HCT116 (cell line): Measurements from ENCODE around the gene GPR62. TPM values are rescaled to one million over a fixed set of nuclear protein-coding genes. Genes with fewer than 3 reads are reported as not detected.
A peak's percentile ranks its signal among the peaks of the same experiment; 100 is the strongest.

Source experiments
- ATAC-seq: fragments of 200-7000 bp; cut with Tn5 transposase; 2 replicates; pipeline ENCODE4 v1.9.1; 2020; ENCODE audit warnings: mild to moderate bottlenecking, moderate library complexity
- BruUV-seq: library from RNA; stranded (reverse); fragments of 400-500 nt; replicated peaks from 2 replicates; lab custom pipeline; 2021; lab: Mats Ljungman, UMichigan
- CTCF ChIA-PET: fragments of 300-600 bp; sonication (Branson Sonifier 250); formaldehyde crosslinking; loops from one replicate; lab custom pipeline; 2021; ENCODE audit warnings: antibody characterized with exemption; lab: Charles Lee
- POLR2A ChIA-PET: fragments of 300-600, 350-600 bp; sonication (Branson Sonifier 250); formaldehyde crosslinking; loops from one replicate; lab custom pipeline; 2021; ENCODE audit warnings: antibody characterized with exemption; lab: Charles Lee
- RAD21 ChIA-PET, 2 experiments: fragments of 300-600 bp; sonication (Branson Sonifier 250); formaldehyde crosslinking; loops; one replicate each; lab custom pipeline; 2023; ENCODE audit warnings: low total read pairs in 2 of 2; ENCODE audit not compliant: uncharacterized antibody in 2 of 2, unreplicated experiment in 2 of 2, low non-redundant PET in 1 of 2; lab: Charles Lee
- DNase-seq: peaks from one replicate; pipeline ENCODE4 v3.0.0-alpha.2; 2010; ENCODE audit warnings: low read depth, low spot score
- H2AFZ ChIP-seq: fragments of 200-600 bp; shearing (Covaris generic), sonication (generic); 2 replicates; pipeline ENCODE4 v1.6.1; 2017; ENCODE audit warnings: low read depth, mixed run types, mixed read lengths, antibody characterized with exemption, low read length; ENCODE audit not compliant: poor library complexity, severe bottlenecking
- H3K27ac ChIP-seq: 2 replicates; pipeline ENCODE4 v1.5.1; 2012; ENCODE audit warnings: low read depth, low read length
- H3K27me3 ChIP-seq: fragments of 200-600 bp; sonication (generic); 2 replicates; pipeline ENCODE4 v1.6.1; 2016; ENCODE audit warnings: mixed run types, low read length, mixed read lengths; ENCODE audit not compliant: insufficient read depth
- H3K36me3 ChIP-seq, 2 experiments: fragments of 200-500 bp in 1 of 2; fragments of 200-600 bp in 1 of 2; sonication (Bioruptor generic) in 1 of 2; sonication (generic) in 1 of 2; 2 replicates each; pipeline versions ENCODE4 v1.5.1 to v1.6.1; 2014 to 2016; ENCODE audit warnings: low read length in 2 of 2, inconsistent platforms in 1 of 2, mixed read lengths in 1 of 2, mixed run types in 1 of 2; ENCODE audit not compliant: insufficient read depth in 2 of 2, control insufficient read depth in 1 of 2
- H3K4me1 ChIP-seq, 2 experiments: fragments of 200-600 bp in 1 of 2; sonication (generic) in 1 of 2; 2 replicates each; pipeline versions ENCODE4 v1.5.1 to v1.6.1; 2012 to 2017; ENCODE audit warnings: low read length in 2 of 2, inconsistent platforms in 1 of 2, mild to moderate bottlenecking in 1 of 2, mixed read lengths in 1 of 2, mixed run types in 1 of 2, moderate library complexity in 1 of 2; ENCODE audit not compliant: insufficient read depth in 2 of 2, control insufficient read depth in 1 of 2
- H3K4me2 ChIP-seq: fragments of 200-600 bp; sonication (generic); 2 replicates; pipeline ENCODE4 v1.6.1; 2017; ENCODE audit warnings: mixed run types, low read length, mixed read lengths
- H3K4me3 ChIP-seq, 2 experiments: fragments of 200-600 bp in 1 of 2; sonication (generic) in 1 of 2; replicated peaks in 1 of 2; 2 replicates each; pipeline ENCODE4 v1.5.1; 2011 to 2016; ENCODE audit warnings: low read length in 2 of 2, control low read depth in 1 of 2, low read depth in 1 of 2, mild to moderate bottlenecking in 1 of 2, mixed read lengths in 1 of 2, mixed run types in 1 of 2
- H3K79me2 ChIP-seq: fragments of 200-600 bp; sonication (generic); 2 replicates; pipeline ENCODE4 v1.6.1; 2017; ENCODE audit warnings: mild to moderate bottlenecking, mixed run types, low read length, moderate library complexity, mixed read lengths; ENCODE audit not compliant: insufficient read depth
- H3K9ac ChIP-seq: fragments of 200-600 bp; sonication (generic); 2 replicates; pipeline ENCODE4 v1.6.1; 2016; ENCODE audit warnings: low read length, mixed read lengths
- H3K9me2 ChIP-seq: fragments of 200-600 bp; sonication (generic), shearing (Covaris generic); 2 replicates; pipeline ENCODE4 v1.6.1; 2017; ENCODE audit warnings: mixed run types, mild to moderate bottlenecking, moderate library complexity; ENCODE audit not compliant: insufficient read depth
- H3K9me3 ChIP-seq, 2 experiments: fragments of 200-500 bp in 1 of 2; fragments of 200-600 bp in 1 of 2; sonication (Bioruptor generic) in 1 of 2; sonication (generic) in 1 of 2; 2 replicates each; pipeline ENCODE4 v1.6.1; 2014 to 2017; ENCODE audit warnings: low read length in 2 of 2, mixed read lengths in 2 of 2, inconsistent platforms in 1 of 2, low read depth in 1 of 2, mild to moderate bottlenecking in 1 of 2, mixed run types in 1 of 2, moderate library complexity in 1 of 2; ENCODE audit not compliant: control insufficient read depth in 1 of 2, insufficient read depth in 1 of 2
- H4K20me1 ChIP-seq: fragments of 200-600 bp; sonication (generic), shearing (Covaris generic); 2 replicates; pipeline ENCODE4 v1.6.1; 2017; ENCODE audit warnings: mixed run types, mild to moderate bottlenecking, moderate library complexity; ENCODE audit not compliant: insufficient read depth
- ATF3 ChIP-seq: IDR thresholded peaks from 2 replicates; pipeline ENCODE4 v1.6.1; 2012
- CEBPB ChIP-seq: IDR thresholded peaks from 2 replicates; pipeline ENCODE4 v1.6.1; 2012; ENCODE audit warnings: low read depth
- CTCF ChIP-seq, 3 experiments: fragments of 200-600 bp in 1 of 3; sonication (generic) in 1 of 3; IDR thresholded peaks in 2 of 3; conservative IDR thresholded peaks in 1 of 3; 2 replicates each; pipeline ENCODE4 v1.5.1; 2012 to 2017; ENCODE audit warnings: low read depth in 2 of 3, low read length in 2 of 3, antibody characterized with exemption in 1 of 3, borderline replicate concordance in 1 of 3, control low read depth in 1 of 3, mild to moderate bottlenecking in 1 of 3, mixed read lengths in 1 of 3, mixed run types in 1 of 3, moderate library complexity in 1 of 3; ENCODE audit not compliant: insufficient read depth in 1 of 3
- EGR1 ChIP-seq: IDR thresholded peaks from 2 replicates; pipeline ENCODE4 v1.6.1; 2012; ENCODE audit warnings: low read depth
- EZH2phosphoT487 ChIP-seq: fragments of 200-600 bp; IDR thresholded peaks from 2 replicates; pipeline ENCODE4 v1.6.1; 2018; ENCODE audit warnings: antibody characterized with exemption, borderline replicate concordance
- MAX ChIP-seq: IDR thresholded peaks from 2 replicates; pipeline ENCODE4 v1.6.1; 2012
- POLR2A ChIP-seq: IDR thresholded peaks from 2 replicates; pipeline ENCODE4 v1.7.0; 2011; ENCODE audit warnings: borderline replicate concordance; ENCODE audit not compliant: insufficient read depth, insufficient read length; ENCODE audit errors: extremely low read depth
- POLR2AphosphoS5 ChIP-seq: IDR thresholded peaks from 2 replicates; pipeline ENCODE4 v1.6.1; 2011; ENCODE audit warnings: mild to moderate bottlenecking, low read depth, low read length, moderate library complexity
- RAD21 ChIP-seq: IDR thresholded peaks from 2 replicates; pipeline ENCODE4 v1.6.1; 2012; ENCODE audit warnings: low read depth, mild to moderate bottlenecking
- SP1 ChIP-seq: IDR thresholded peaks from 2 replicates; pipeline ENCODE4 v1.6.1; 2012; ENCODE audit warnings: low read depth
- SRF ChIP-seq: IDR thresholded peaks from 2 replicates; pipeline ENCODE4 v1.6.1; 2012; ENCODE audit warnings: low read depth
- YY1 ChIP-seq: IDR thresholded peaks from 2 replicates; pipeline ENCODE4 v1.6.1; 2011; ENCODE audit warnings: low read length, low read depth, moderate library complexity, mild to moderate bottlenecking; ENCODE audit not compliant: insufficient replicate concordance; ENCODE audit errors: extremely low read depth
- ZFX ChIP-seq: fragments of 450-650 bp; IDR thresholded peaks from 2 replicates; pipeline ENCODE4 v1.6.1; 2017
- intact Hi-C: fragments of 100-400 bp; cut with micrococcal nuclease; formaldehyde crosslinking; loops from 2 replicates; pipeline ENCODE4 v1.10.0; 2022
- total RNA-seq: library from RNA; stranded (reverse); gene quantifications from one replicate; pipeline ENCODE4 v1.2.1, GENCODE V29; 2021; ENCODE audit not compliant: unreplicated experiment

Gene GPR62
- total RNA-seq, 1 experiment from 2014 or later, result not detected

- ChIA-PET RAD21 (interaction anchor here (0.6 to 0.8 kb wide), 2 partner anchors 61 to 333 kb away, joined by 3 to 4 read pairs; no protein-coding TSS in a partner anchor), POLR2A (no interaction called here), CTCF (interaction anchor here (0.7 to 2.3 kb wide), 7 partner anchors 9 to 335 kb away, joined by 3 to 7 read pairs (median 5); no protein-coding TSS in a partner anchor)
- no TSS peak for BruUV-seq
- ATAC-seq (no peak), DNase-seq (no peak)
- intact Hi-C loops, result loop anchor here (5.0 kb wide), 1 partner anchor 333 kb away; no protein-coding TSS in a partner anchor
- H3K9ac ChIP-seq, result no peak overlapping the region
- no peaks in the 10 kb centered on the region for H3K36me3 ChIP-seq
- H3K9me3 ChIP-seq, result no peaks in the 10 kb centered on the region
- no peaks in the 10 kb centered on the region for H3K27me3 ChIP-seq
- H3K4me3 ChIP-seq, result no peak overlapping the region
- peaks cover 4 to 23% of the 10 kb centered on the region in 2 experiments for H3K4me1 ChIP-seq
- H3K9me2 ChIP-seq, result no peaks in the 10 kb centered on the region
- no peak overlapping the region for H3K27ac ChIP-seq
- H2AFZ ChIP-seq, result no peak overlapping the region
- H4K20me1 ChIP-seq, result no peaks in the 10 kb centered on the region
- TF ChIP-seq CTCF (IDR thresholded peaks at IDR 0.05 in 2 of 3, conservative IDR thresholded peaks at IDR 0.05 in 1 of 3; ENCODE audit: borderline replicate concordance in 1 of 3, insufficient read depth in 1 of 3, low read depth in 2 of 3, low read length in 2 of 3) (0 out of 6 replicates have a peak, but pooled peaks of 1 of the 3 experiments have one; percentile 5), ZFX (no peak)
- H3K79me2 ChIP-seq, result no peaks in the 10 kb centered on the region
- H3K4me2 ChIP-seq, result no peak overlapping the region
These were observed 49.1 kb downstream of the GPR62 start for GRCh38 chr3:52004163-52004787.

GRCh38 chr3:52004906-52005395, 49.8 kb downstream of the GPR62 start:
- no TSS peak for BruUV-seq

More at GRCh38 chr3:52004906-52005395, 49.8 kb downstream of the GPR62 start:
- Histone ChIP-seq H3K9me2 (no peaks in the 10 kb centered on the region), H3K4me3 (no peak overlapping the region), H3K4me1 (peaks cover 4 to 23% of the 10 kb centered on the region in 2 experiments), H3K36me3 (no peaks in the 10 kb centered on the region), H4K20me1 (no peaks in the 10 kb centered on the region), H3K9ac (no peak overlapping the region), H3K79me2 (no peaks in the 10 kb centered on the region), H3K9me3 (no peaks in the 10 kb centered on the region), H3K4me2 (peak overlapping the region; percentile 43), H2AFZ (no peak overlapping the region), H3K27ac (no peak overlapping the region), H3K27me3 (no peaks in the 10 kb centered on the region)
- POLR2A ChIA-PET, result no interaction called here
- DNase-seq (no peak), ATAC-seq (no peak)
- CTCF ChIA-PET, result interaction anchor here (1.2 to 2.3 kb wide), 5 partner anchors 48 to 334 kb away, joined by 4 to 7 read pairs (median 6); no protein-coding TSS in a partner anchor
- TF ChIP-seq EZH2phosphoT487 (no peak), POLR2AphosphoS5 (no peak), RAD21 (no peak), CEBPB (no peak), YY1 (no peak), ATF3 (no peak), EGR1 (no peak), POLR2A (no peak), SRF (no peak), SP1 (no peak), ZFX (no peak), MAX (no peak), CTCF (IDR thresholded peaks at IDR 0.05 in 2 of 3, conservative IDR thresholded peaks at IDR 0.05 in 1 of 3; ENCODE audit: borderline replicate concordance in 1 of 3, insufficient read depth in 1 of 3, low read depth in 2 of 3, low read length in 2 of 3) (no peak)
- RAD21 ChIA-PET, result no interaction called here
- intact Hi-C loops, result loop anchor here (5.0 kb wide), 1 partner anchor 332 kb away; no protein-coding TSS in a partner anchor
